Bronchial epithelial cell (primary cell): Measurements from ENCODE around the gene AP5Z1. TPM values are rescaled to one million over a fixed set of nuclear protein-coding genes. Genes with fewer than 3 reads are reported as not detected.

Source experiments
- DNase-seq: peaks from one replicate; pipeline ENCODE4 v3.0.0-alpha.2; 2010; ENCODE audit warnings: low read depth
- FAIRE-seq: peaks from 2 replicates; lab custom pipeline; 2011; peaks lifted over from hg19 to GRCh38; lab: Jason Lieb, UNC
- H3K27me3 ChIP-seq: 2 replicates; pipeline ENCODE4 v1.5.1; 2011; ENCODE audit warnings: low read length; ENCODE audit not compliant: control insufficient read depth, insufficient read depth
- H3K36me3 ChIP-seq: 2 replicates; pipeline ENCODE4 v1.5.1; 2011; ENCODE audit warnings: low read length; ENCODE audit not compliant: control insufficient read depth, insufficient read depth
- H3K4me3 ChIP-seq: 2 replicates; pipeline ENCODE4 v1.5.1; 2011; ENCODE audit warnings: mild to moderate bottlenecking, low read depth, low read length, control low read depth
- CTCF ChIP-seq: IDR thresholded peaks from 2 replicates; pipeline ENCODE4 v1.5.1; 2011; ENCODE audit warnings: mild to moderate bottlenecking, moderate library complexity, low read length, control low read depth, inconsistent platforms; ENCODE audit not compliant: insufficient read depth, severe bottlenecking
- total RNA-seq: library from RNA; depleted of rRNA; stranded (reverse); fragments of >200 nt; gene quantifications from 2 replicates; pipeline ENCODE4 v1.2.1, GENCODE V29; 2014

AP5Z1 gene
- total RNA-seq, 1 donor from 2014 or later: 24.5 TPM

- Histone ChIP-seq H3K4me3 (no peak overlapping the region), H3K27me3 (no peaks in the 10 kb centered on the region), H3K36me3 (peaks cover 38% of the 10 kb centered on the region)
- no peak for TF ChIP-seq CTCF
- FAIRE-seq: no peak
- no peak for DNase-seq
Observed at GRCh38 chr7:4754433-4755010, 20.9 kb upstream of the AP5Z1 start.

DNA sequence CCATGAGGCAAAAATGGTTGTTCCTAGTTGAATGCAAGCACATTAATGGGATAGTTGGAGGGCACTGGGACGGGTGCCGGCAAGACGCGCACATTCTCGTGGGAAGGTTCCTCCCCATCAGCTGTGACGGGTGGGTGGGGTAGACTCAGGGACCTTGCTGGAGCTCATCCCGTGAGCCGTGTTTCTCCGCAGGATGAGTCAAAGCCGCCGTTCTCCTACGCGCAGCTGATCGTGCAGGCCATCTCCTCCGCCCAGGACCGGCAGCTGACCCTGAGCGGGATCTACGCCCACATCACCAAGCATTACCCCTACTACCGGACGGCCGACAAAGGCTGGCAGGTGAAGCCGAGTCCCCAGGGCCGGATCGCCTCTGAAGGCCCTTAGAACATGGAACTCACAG lies 20.4 kb upstream of the AP5Z1 start:
- Histone ChIP-seq H3K4me3 (no peak overlapping the region), H3K36me3 (peaks cover 37% of the 10 kb centered on the region), H3K27me3 (no peaks in the 10 kb centered on the region)
- TF ChIP-seq CTCF: no peak
- no peak for DNase-seq
- FAIRE-seq: no peak

GRCh38 chr7:4758111-4758510 lies 17.3 kb upstream of the AP5Z1 start:
- no peak for TF ChIP-seq CTCF
- FAIRE-seq (no peak), DNase-seq (no peak)
- Histone ChIP-seq H3K36me3 (peaks cover 48% of the 10 kb centered on the region), H3K27me3 (no peaks in the 10 kb centered on the region), H3K4me3 (no peak overlapping the region)

DNA sequence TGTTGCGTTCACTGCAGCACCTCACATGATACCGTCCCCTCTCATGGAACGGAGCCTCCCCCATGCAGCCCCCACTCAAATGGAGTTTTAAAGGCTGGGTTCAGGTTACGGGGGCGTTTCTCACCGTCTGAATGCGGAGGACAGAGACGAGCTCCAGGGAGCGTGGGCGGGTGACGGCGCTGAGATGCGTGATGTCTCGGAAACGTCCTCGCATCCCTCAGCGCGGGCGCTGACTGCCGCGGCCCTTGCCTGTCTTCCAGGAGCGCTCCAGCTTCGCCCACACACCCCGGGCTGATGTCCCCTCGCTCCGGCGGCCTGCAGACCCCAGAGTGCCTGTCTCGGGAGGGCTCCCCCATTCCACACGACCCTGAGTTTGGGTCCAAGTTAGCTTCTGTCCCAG lies 16.6 kb upstream of the AP5Z1 start:
- no peaks in the 10 kb centered on the region for H3K27me3 ChIP-seq
- H3K4me3 ChIP-seq: no peak overlapping the region
- DNase-seq (no peak), FAIRE-seq (no peak)
- no peak for TF ChIP-seq CTCF
- H3K36me3 ChIP-seq: peaks cover 48% of the 10 kb centered on the region

DNA sequence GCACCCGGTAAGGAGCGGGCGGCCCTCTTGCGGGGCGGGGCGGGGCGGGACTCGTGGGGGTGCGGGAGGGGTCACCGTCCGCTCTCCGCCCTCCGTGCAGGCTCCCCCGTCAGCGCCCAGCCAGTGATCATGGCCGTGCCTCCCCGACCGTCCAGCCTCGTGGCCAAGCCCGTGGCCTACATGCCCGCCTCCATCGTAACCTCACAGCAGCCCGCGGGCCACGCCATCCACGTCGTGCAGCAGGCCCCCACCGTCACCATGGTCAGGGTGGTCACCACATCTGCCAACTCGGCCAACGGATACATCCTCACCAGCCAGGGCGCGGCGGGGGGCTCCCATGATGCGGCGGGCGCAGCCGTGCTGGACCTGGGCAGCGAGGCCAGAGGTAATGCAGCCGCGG lies 16.2 kb upstream of the AP5Z1 start:
- no peak for FAIRE-seq
- H3K36me3 ChIP-seq: peaks cover 45% of the 10 kb centered on the region
- H3K4me3 ChIP-seq: no peak overlapping the region
- no peak for DNase-seq
- no peaks in the 10 kb centered on the region for H3K27me3 ChIP-seq
- TF ChIP-seq CTCF: no peak

DNA sequence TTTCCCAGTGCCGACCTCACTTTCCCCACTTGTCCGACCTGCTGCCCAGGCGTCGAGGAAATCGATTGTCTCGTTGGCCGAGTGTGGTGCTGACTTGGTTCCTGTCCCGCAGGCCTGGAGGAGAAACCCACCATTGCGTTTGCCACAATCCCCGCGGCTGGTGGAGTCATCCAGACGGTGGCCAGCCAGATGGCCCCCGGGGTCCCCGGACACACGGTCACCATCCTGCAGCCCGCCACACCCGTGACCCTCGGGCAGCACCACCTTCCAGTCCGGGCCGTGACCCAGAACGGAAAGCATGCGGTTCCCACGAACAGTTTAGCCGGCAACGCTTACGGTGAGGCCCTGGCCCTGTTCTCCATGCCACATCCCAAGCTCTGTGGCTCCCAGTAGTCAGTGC lies 14.5 kb upstream of the AP5Z1 start:
- peaks cover 32% of the 10 kb centered on the region for H3K36me3 ChIP-seq
- no peak overlapping the region for H3K4me3 ChIP-seq
- DNase-seq (no peak), FAIRE-seq (no peak)
- TF ChIP-seq CTCF: no peak
- H3K27me3 ChIP-seq: no peaks in the 10 kb centered on the region
